ENCODE data around the gene JPH4. TPM values are rescaled to one million over a fixed set of nuclear protein-coding genes. Genes with fewer than 3 reads are reported as not detected.
"Not testable (repeated sequence)": the region's sequence is repeated elsewhere in the genome, so short reads cannot be mapped to it uniquely, and the experiment has no call there.

Gene JPH4
- total RNA-seq, 1 experiment from 2014 or later: not detected

- DNase-seq: no peak
- no TSS peak for BruUV-seq (replicated peaks)
- TF ChIP-seq CTCF (IDR thresholded peaks at IDR 0.05; ENCODE audit: insufficient read depth in 1 of 2, low read depth in 1 of 2, low read length in 1 of 2, severe bottlenecking in 1 of 2, unreplicated experiment in 1 of 2): no peak
- Histone ChIP-seq H3K27me3 (replicated peaks; ENCODE audit: control insufficient read depth, insufficient read depth, low read length) (no peaks in the 10 kb centered on the region), H3K9me3 (no peaks in the 10 kb centered on the region), H3K4me3 (ENCODE audit: low read depth, low read length) (no peak overlapping the region), H3K36me3 (ENCODE audit: control insufficient read depth, insufficient read depth, low read length) (no peaks in the 10 kb centered on the region; the same call in 1 of the 2 replicates), H3K4me1 (no peaks in the 10 kb centered on the region)
- H3K4me1 Mint-ChIP-seq (ENCODE audit: low read depth, unreplicated experiment): peaks cover 15% of the 10 kb centered on the region
- H3K9me3 Mint-ChIP-seq (ENCODE audit: unreplicated experiment): no peaks in the 10 kb centered on the region
- no peaks in the 10 kb centered on the region for H3K36me3 Mint-ChIP-seq (ENCODE audit: insufficient read depth, unreplicated experiment)
- no peak overlapping the region for H3K27ac Mint-ChIP-seq (ENCODE audit: unreplicated experiment)
- intact Hi-C loops (cut with micrococcal nuclease; ENCODE audit: unreplicated experiment): no loop called here
- H3K4me3 Mint-ChIP-seq (ENCODE audit: unreplicated experiment): no peak overlapping the region
- no peaks in the 10 kb centered on the region for H3K27me3 Mint-ChIP-seq (ENCODE audit: insufficient read depth, unreplicated experiment)
- ChIA-PET POLR2A (no interaction called here), CTCF (interaction anchor here (0.9 to 1.4 kb wide), 2 partner anchors 9 to 59 kb away, joined by 3 to 4 read pairs; no protein-coding TSS in a partner anchor)
These were observed 41.1 kb downstream of the JPH4 start for GRCh38 chr14:23537351-23538049.

- H3K9me3 Mint-ChIP-seq (ENCODE audit: unreplicated experiment); BruUV-seq (replicated peaks); POLR2A ChIA-PET; H3K36me3 Mint-ChIP-seq (ENCODE audit: insufficient read depth, unreplicated experiment); H3K36me3 ChIP-seq (ENCODE audit: control insufficient read depth, insufficient read depth, low read length); H3K4me3 ChIP-seq (ENCODE audit: low read depth, low read length); intact Hi-C loops (cut with micrococcal nuclease; ENCODE audit: unreplicated experiment); H3K27ac Mint-ChIP-seq (ENCODE audit: unreplicated experiment); H3K4me3 Mint-ChIP-seq (ENCODE audit: unreplicated experiment); H3K27me3 ChIP-seq (replicated peaks; ENCODE audit: control insufficient read depth, insufficient read depth, low read length); H3K27me3 Mint-ChIP-seq (ENCODE audit: insufficient read depth, unreplicated experiment); DNase-seq; H3K4me1 ChIP-seq; H3K9me3 ChIP-seq: not testable (repeated sequence)
- H3K4me1 Mint-ChIP-seq (ENCODE audit: low read depth, unreplicated experiment): peaks cover 12% of the 10 kb centered on the region
- CTCF ChIA-PET: interaction anchor here (0.6 kb wide), 1 partner anchor 58 kb away, joined by 3 read pairs; no protein-coding TSS in a partner anchor
These were observed 41.7 kb downstream of the JPH4 start for GRCh38 chr14:23536906-23537305.

DNA sequence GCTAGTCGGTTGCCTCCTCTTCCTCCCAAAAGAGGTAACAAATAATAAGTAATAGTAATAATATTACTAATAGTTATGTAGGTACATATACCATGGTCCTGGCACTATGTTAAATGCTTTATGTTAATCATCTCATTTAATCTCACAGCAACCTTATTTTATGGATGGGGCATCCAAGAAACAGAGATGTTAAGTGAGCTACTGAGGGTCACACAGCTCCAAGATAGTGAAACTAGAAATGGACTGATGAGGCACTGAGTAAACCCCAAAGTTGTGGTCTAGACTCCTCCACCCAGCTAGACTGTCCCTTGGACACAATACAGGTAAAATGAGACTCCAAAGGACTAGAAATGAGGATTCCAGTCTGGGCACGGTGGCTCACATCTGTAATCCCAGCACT lies 42.1 kb downstream of the JPH4 start:
- Mint-ChIP-seq H3K9me3 (ENCODE audit: unreplicated experiment) (no peaks in the 10 kb centered on the region), H3K27me3 (ENCODE audit: insufficient read depth, unreplicated experiment) (no peaks in the 10 kb centered on the region), H3K36me3 (ENCODE audit: insufficient read depth, unreplicated experiment) (no peaks in the 10 kb centered on the region), H3K4me1 (ENCODE audit: low read depth, unreplicated experiment) (peaks cover 8% of the 10 kb centered on the region), H3K4me3 (ENCODE audit: unreplicated experiment) (no peak overlapping the region), H3K27ac (ENCODE audit: unreplicated experiment) (no peak overlapping the region)
- Histone ChIP-seq H3K4me1 (no peaks in the 10 kb centered on the region), H3K36me3 (ENCODE audit: control insufficient read depth, insufficient read depth, low read length) (no peaks in the 10 kb centered on the region), H3K27me3 (replicated peaks; ENCODE audit: control insufficient read depth, insufficient read depth, low read length) (no peaks in the 10 kb centered on the region), H3K9me3 (no peaks in the 10 kb centered on the region), H3K4me3 (ENCODE audit: low read depth, low read length) (no peak overlapping the region)
- TF ChIP-seq CTCF (IDR thresholded peaks at IDR 0.05; ENCODE audit: insufficient read depth in 1 of 2, low read depth in 1 of 2, low read length in 1 of 2, severe bottlenecking in 1 of 2, unreplicated experiment in 1 of 2): no peak
- intact Hi-C loops (cut with micrococcal nuclease; ENCODE audit: unreplicated experiment): no loop called here
- ChIA-PET CTCF (interaction anchor here (0.6 kb wide), 1 partner anchor 58 kb away, joined by 3 read pairs; no protein-coding TSS in a partner anchor), POLR2A (no interaction called here)
- BruUV-seq (replicated peaks): no TSS peak
- DNase-seq: no peak

All from Caco-2 (cell line).